ENCODE results near the gene MGAM2. TPM values are rescaled to one million over a fixed set of nuclear protein-coding genes. Genes with fewer than 3 reads are reported as not detected.

MGAM2 gene
- total RNA-seq, 1 donor from 2014 or later: 0.20 TPM

DNA sequence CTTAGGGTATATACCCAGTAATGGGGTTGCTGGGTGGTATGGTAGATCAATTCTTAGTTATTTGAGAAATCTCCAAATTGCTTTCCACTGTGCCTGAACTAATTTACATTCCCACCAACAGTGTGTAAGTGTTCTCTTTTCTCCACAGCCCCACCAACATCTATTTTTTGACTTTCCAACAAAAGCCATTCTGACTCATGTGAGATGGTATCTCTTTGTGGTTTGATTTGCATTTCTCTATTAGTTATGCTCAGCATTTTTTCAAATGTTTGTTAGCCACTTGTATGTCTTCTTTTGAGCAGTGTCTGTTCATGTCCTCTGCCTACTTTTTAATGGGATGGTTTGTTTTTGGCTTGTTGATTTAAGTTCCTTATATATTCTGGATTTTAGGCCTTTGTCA is 66.4 kb downstream of the MGAM2 start:
- no peak for ATAC-seq

DNA sequence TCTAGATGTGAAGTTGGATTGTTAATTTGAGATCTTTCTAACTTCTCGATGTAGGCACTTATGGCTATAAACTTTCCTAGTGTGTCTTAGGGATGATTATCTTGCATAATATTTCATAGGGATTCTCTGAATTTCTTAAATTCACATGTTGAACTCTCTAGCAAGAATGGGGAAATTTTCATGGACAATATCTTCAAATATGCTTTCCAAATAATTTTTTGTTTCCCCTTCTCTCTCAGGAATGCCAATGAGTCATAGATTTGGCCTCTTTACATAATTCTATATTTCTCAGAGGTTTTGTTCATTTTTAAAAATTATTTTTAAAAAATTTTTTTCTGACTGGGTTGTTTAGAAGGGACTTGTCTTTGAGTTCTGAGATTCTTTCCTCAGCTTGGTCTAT is 68.9 kb downstream of the MGAM2 start:
- ATAC-seq: no peak

DNA sequence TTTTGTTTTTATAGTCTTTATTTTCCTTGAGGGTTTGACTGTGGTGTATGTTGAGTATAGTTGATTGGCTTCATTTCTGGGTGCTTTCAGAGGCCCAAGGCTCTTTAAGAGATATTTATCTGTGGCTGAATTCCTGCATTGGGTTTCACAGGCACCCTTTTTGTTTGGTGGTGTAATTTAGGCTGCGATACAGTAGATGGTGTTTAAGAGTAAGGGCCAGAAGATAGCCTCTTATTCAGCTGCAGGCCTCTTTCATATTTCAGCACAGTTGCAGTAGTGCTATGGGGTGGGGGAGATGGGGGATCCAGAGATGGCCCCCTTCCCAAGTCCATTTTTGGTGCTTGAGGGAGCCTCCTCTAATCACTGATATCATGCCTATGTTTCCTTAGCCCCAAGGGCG is 69.7 kb downstream of the MGAM2 start:
- ATAC-seq: no peak

DNA sequence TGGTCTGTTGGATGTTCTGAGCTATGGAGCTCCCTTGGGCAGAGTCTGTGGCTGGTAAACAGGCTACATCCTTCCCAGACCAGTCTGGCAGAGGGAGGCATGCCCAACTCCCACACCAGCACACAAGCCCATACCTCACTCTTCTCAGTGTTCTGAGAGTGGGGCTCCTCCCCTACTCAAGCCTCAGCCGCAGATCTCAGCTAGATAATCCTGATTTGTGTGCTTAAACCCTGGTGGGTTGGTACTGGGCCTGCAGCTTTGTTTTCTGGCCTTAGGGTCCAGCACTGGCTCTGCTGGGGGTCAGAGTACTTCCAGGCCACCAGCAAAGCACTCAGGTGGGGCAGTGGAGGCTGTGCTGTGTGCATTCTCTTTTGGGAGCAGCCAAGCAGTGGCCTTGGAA is 70.4 kb downstream of the MGAM2 start:
- no peak for ATAC-seq

DNA sequence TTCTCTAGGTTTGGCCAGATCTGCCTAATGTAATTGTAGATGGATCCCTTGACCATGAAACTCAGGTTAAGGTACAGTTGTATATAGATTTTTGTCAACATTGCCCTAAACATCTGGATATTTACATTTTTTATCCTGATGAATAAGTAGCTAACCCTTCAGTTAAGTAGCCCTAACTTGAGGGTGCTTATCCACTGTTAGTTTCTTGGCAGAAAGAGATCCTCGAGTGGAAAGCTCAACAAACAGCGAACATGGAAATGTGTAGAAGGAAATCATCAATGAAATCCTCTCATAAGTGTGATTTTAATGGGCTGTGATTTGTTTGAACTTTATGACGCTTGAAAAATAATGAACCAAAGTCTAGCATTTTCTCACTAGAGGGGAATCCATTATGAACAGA is 73.6 kb downstream of the MGAM2 start:
- no peak for ATAC-seq

DNA sequence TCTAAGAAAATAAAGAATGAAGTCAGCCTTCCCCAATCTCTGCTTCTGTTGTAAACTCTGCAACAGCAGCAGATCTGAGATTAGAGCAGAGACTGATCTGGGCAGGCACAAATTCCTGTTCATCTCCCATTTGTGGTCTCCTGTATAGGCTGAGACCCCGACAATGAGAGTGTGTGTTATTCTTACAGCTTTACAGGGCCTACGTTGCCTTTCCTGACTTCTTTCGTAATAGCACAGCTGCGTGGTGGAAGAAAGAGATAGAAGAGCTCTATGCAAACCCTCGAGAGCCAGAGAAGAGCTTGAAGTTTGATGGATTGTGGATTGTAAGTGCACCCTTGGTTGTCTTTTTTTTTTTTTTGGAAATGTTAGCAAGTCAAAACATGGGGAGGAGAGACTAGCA is 74.3 kb downstream of the MGAM2 start:
- no peak for ATAC-seq

DNA sequence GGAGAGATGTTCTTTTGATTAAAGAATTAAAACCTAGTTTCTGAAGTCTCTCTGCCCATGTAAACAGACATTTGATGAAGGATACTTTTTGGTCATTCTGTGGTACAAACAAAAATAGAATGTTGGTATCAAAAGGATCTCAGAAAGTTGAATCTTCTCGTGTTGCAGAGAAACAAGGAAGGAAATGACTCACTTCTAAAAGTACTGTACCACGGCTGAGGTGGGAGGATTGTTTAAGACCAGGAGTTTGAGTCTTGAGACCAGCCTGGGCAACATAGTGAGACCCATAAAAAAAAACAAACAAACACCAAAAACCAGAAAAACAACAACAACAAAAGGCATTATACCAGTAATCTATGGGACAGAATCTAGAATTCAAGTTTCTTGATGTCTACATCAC is 76.6 kb downstream of the MGAM2 start:
- no peak for ATAC-seq

DNA sequence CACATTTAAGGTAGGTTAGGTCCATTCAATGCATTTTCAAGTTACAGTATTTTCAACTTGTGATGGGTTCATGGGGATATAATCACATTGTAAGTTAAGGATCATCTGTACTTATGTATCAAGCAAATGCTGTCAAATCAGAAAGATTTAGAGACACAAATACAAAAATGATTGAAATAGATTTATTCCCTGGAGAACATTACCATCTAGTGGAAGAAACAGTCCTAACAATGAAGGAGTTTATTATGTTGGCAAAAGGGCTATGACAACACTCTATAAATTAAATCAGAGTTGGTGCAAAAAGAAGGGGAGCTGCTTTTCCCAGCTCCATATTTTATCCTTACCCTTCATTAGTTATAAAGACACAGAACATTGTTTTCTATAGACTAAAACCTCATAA is 77.3 kb downstream of the MGAM2 start:
- ATAC-seq: no peak

DNA sequence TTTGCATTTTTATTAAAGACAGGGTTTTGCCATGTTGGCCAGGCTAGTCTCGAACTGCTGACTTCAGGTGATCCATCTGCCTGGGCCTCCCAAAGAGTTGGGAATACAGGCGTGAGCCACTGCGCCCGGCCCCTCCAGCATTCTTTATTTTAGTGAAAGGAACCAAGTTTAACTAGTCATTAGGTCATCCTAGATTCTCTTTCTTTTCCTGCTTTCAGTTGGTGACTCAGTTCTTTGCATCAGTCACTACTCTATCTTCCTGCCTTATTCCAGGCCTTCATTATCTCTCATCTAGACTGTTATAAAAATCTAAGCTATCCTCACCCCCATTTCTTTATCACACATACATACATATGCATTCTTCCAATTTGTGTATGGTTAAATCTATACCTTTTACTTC is 82.7 kb downstream of the MGAM2 start:
- ATAC-seq: no peak

DNA sequence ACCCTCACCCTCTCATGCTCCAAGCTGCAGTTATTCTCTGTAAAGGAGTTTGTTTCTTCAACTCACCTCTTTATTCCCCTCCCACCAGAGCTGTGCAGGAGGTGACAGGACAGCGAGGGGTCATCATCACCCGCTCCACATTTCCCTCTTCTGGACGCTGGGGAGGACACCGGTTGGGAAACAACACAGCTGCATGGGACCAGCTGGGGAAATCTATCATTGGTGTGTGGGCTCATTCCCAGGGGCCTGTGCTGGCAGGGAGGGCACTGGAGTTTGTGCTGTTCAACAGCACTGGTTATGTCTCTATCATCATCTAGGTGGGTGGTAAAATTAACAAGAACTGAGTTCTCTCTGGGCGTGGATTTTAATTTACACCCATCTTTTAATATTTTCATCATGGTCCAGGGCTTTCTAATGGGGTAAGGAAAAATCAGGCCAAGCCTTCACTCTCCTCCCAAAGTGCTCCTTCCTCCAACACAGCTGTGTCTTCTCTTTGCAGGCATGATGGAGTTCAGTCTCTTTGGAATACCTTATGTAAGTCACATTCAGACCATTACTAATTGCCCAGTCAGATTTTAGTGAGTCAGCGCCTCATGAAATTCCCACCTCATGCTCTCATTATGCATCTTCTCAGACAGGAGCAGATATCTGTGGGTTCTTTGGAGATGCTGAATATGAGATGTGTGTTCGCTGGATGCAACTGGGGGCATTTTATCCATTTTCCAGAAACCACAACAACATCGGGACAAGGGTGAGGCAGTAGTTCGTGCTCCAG is 84.7 kb downstream of the MGAM2 start:
- no peak for ATAC-seq

DNA sequence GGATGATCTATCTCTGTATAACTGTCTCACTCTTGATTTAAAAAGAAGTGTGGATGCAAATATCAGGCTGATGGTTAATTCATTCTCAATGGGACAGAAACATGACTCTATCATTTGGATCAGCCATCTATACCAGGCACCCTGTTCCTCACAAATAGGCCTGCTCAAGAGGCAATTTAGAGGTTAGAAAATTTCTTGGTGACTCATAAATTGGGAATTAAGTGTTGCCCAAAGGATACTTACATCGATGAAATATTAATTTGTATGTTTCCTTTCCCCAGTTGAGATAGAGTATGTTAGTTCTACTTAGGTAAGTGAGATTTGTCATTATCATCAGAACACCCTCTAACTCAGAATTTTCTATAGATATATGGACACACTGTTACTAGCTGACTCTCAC is 88.7 kb downstream of the MGAM2 start:
- ATAC-seq: no peak

DNA sequence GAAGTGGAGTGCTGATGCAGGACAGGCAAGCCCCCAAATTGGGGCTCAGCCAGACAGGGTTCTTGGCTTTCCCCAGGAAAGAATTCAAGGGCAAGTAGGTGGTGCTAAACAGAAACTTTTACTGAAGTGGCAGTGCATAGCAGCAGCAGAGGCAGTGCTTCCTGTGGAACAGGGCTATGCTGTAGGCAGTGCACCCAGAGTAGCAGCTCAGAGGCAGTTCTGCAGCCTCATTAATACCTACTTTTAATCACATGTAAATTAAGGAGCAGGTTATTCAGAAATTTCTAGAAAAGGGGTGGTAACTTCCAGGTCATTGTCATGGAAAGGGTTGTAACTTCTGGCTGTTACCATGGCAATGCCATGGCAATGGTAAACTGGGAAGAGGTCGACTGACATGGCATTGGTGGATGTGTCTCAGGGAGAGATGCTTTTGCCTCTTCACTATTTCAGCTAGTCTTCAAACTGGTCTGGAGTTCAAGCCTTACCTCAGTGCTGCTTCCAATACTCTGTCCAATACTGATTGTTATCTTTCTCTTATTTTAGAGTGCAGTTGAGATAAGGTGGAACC is 117.1 kb downstream of the MGAM2 start:
- no peak for ATAC-seq

DNA sequence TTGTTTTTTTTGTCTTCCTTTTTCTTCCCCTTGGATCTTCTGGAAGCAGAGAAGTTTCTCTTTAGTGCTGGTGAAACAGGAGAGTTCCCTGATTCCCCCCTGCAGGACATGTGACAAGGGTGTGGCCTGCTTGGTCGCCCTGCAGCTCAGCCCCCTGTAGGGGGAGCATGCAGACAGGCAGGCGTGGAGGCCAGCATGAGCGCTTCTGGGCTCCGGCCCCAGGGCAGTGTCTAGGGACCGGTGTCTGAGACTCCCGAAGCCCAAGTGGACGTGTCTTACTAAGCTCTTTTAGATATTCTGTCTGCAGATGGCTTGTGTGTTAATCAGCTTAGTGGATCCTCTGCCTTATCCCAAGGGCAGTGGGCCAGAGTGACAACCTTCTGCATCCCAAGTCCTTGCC is 120.2 kb downstream of the MGAM2 start:
- no peak for ATAC-seq

DNA sequence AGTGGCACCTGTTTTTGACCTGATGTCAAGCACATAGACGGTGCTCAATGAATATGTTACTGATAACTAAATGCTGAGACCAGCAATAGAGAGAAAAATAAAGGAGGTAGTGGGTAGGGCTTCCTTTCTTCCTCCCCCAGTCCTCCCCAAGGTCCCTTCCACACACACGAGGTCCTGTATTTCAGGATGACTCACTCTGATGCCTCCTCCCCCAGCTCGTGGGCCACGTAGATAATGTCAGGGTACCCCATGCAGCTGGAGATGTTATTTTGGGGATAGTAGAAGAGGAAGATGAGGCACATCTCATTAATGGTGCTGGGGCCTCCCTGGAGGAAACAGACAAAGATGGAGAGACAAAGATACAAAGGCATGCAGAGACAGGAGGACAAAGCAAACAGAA is 129.0 kb downstream of the MGAM2 start:
- ATAC-seq: no peak

DNA sequence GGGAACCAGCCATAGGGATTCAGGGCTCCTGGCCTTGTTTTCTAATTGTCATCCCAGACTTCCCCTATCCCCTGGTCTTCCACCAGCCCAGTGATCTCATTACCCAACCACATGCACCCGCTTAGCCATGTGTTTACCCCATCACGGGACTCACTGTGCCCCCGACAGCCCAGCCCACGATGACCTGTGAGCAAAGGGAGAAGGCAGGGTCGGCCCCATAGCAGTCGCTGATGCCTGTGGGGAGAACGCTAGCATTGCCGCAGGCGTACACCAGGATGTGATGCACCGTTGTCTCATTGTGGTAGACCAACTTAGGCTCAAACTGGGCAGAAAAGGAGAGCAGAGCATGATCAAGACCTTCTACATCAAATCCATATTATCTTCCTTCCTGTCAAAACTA is 132.3 kb downstream of the MGAM2 start:
- ATAC-seq: no peak

DNA sequence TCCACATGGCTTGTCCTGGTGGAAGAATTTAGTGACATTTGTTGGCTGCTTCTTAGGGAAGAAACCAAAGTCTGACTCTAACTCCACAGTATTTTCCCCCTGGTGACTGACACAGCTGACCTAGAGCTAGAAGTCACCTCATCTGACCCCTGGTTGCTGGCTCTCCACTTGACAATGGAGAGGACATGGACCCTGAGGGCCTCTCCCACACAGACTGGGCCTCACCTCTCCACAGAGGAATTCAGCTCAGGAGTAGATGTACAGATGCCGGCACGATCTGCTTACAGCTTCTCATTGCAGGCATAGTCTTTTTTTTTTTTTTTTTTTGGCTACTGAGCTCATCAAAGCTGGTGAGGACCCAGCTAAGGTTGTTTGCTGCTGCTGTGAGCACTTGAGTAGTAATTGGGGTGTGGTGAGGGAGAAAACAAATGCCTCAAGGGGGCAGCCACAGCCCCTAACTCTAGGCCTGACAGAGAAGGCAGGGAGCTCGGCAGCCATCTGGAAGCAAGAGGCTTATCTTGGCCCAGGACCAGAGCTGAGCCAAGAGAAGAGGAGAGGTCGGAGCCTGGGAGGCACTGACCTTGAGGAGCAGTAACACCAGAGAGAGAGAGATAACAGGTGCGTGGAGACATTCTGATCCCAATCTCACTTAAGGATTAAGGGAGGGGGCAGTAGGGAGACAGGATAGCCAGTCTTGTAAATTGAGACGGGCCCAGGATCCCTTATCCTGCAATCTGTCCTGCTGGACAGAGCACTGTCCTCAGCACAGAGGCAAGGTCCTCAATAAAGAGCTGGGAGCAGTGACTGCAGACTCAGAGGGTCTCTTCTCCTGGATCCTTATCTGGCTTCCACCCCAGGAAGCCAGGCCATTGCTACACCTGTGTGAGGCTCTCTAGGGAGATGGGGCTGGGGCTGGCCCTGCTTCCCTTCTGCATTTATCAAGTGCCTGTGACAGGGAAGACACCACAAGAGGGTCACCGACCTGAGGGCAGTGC is 136.9 kb downstream of the MGAM2 start:
- no peak for ATAC-seq

DNA sequence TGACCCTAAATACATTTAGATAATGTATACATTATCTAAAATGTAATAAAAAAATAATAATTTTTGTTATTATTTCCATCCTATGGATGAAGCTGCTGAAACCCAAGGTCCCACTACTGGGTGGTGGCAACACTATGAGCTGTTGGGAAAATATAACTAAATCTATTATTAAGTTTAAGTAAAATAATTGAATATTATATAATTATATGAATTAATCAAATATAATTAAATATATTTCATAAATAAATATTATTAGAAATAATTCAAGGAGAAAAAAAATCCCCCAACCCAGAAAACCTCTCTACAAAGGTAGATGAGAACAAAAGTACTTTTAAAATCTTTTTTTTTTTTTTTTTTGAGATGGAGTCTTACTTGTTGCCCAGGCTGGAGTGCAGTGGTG is 138.4 kb downstream of the MGAM2 start:
- ATAC-seq: no peak

DNA sequence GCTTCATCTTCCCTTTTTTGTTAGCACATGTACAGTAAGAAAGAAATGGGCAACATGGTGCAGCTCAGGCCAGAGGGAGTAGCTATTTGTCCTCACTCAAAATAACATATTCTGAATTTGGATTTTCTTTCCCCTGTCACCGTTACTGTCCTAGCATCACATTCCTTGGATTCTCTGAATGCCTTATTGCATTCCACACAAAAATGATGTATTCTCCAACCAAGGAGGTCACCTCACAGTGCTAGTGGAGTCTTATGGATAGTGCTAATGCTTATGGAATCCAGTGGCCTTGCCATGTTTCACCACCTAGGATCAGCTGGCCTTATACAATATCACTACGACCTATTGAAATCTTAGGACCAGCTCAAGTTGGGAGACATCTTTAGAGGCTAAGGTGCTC is 139.2 kb downstream of the MGAM2 start:
- ATAC-seq: no peak

DNA sequence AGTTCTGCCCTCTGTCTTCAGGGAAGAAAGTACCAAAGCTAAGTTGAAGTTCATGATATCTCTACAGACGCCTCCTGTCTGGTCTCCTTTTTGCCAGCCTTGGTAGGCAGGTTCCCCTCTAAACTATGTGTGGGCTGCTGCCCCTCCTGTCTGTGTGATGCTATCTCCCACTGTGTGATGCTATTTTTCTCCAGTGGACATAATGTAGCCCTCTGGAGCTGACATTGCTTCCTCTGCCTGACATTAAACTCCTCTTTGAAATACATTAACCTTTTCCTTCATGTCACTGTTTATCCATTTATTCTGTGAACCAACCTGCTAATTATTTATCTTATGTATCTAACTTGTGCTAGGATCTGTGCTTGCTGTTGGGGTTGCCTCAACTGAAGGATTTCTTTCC is 146.4 kb downstream of the MGAM2 start, which contains the start of gene PRSS58:
Gene PRSS58 (minus strand): TSS at position 101 of the 400 bp plus-strand sequence. CDS start 351 bp downstream, outside the sequence.
- ATAC-seq: no peak

DNA sequence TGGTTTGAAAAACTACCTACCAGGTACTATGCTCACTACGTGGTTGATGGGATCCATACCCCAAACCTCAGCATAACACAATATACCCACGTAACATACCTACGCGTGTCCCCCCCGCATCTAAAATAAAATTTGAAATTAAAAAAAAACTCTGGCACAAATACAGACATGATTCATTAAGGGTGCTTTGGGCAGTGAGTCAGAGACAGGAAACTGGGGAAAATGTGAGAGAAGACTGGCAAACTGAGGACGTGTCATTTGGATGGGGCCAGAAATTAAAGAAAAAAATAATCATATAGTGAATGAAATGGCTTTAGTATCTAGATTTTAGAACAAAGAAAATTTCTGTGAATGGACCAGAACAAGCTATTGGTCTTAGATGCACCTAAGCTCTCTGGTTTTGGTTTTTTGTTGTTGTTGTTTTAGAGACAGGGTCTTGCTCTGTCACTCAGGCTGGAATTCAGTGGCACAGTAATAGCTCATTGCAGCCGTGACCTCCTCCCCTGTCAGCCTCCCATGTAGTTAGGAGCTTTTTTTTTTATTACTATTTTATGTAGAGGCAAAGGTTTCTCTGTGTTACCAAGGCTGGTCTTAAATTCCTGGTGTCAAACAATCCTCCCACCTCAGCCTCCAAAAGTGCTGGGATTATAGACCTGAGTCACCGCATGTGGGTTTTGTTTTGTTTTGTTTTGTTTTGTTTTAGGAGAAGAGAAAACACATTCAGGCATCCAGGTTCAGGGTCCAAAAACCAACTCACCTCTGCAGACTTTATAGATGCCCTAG is 152.3 kb downstream of the MGAM2 start:
- ATAC-seq: no peak

Data from esophagus mucosa (tissue), 1 donor.